Stimulated activated CD8-positive, alpha-beta memory T cell treated with anti-CD3 and anti-CD28 coated beads, Interleukin-12 subunit alpha, Interleukin-12 subunit beta, amount 100 ng/mL, for 1 hour (primary cell): Measurements from ENCODE around the gene VSTM2L.

Source experiments
- DNase-seq: peaks from one replicate; pipeline ENCODE4 v3.0.0-alpha.2; 2020; ENCODE audit warnings: low read depth

VSTM2L gene

GRCh38 chr20:37988306-37988954 is 85.5 kb downstream of the VSTM2L start:
- no peak for DNase-seq

DNA sequence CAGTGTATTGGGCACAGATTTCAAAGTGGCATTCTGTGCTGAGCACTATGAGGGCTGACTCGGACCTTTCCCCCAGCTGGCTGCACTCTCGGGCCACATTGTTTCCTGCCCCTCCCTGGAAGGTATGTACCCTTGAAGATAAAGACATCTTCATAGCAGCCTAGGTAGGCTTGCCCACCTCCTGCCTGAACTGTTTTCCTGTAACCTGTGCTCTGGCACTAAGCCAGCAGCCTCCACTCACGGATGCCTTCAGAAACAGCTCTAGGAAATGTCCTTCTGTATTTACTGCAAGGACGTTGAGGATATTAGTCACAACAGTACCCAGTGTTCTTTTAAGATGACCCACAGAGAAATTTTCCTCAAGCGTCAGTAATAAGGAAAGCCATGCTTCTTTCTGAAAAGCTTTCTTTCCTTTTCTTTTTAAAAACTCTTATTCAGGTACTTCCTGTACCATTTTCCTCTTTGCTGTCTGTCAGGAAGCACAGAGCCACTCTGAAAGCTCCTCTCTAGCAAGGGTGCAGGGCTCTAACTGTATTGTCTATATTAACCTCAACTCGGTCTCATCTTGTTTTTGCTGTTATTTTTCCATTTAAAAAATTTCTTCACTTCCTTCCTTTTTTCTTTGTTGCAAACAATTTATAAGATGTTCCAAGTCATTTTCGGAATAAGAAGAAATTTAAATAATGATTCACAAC is 86.8 kb downstream of the VSTM2L start:
- no peak for DNase-seq

- peak; percentile 37 for DNase-seq
These were observed 87.7 kb downstream of the VSTM2L start for GRCh38 chr20:37990571-37991151.

DNA sequence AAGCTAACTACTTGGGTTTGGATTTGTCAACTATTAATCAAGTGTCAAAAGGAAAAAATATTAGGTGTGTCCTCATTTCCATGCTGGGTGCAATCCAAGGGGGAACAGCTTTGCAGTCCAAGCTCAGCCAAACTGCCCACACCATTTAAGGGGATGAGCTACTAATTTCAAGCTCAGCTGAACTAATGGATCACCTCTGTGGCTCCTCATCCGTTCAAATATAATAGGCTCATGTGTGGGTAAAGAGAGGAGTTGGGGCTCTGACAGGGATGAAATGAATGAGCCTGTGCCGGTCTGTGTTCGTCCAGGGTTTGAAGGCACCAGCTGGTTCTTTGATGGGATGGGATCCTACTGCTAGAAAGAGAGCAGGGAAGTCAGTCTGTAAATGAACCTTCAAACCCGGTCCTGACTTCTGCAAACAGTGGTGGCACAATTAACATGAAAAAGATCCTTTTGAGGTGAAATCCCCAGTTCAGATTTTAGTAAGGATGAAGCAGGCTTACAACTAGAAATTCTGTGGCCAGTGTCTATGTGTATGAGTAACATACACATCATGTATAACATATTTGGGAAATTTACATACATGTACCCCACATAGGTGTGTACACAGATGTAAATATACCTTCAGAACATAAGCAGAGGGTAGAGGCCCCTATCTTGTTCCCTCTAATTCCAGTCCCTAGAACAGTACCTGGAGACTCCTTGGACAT is 88.4 kb downstream of the VSTM2L start:
- DNase-seq: no peak

- no peak for DNase-seq
These were observed 89.0 kb downstream of the VSTM2L start for GRCh38 chr20:37991908-37992307.

GRCh38 chr20:37992802-37993409 is 90.0 kb downstream of the VSTM2L start:
- DNase-seq: no peak

DNA sequence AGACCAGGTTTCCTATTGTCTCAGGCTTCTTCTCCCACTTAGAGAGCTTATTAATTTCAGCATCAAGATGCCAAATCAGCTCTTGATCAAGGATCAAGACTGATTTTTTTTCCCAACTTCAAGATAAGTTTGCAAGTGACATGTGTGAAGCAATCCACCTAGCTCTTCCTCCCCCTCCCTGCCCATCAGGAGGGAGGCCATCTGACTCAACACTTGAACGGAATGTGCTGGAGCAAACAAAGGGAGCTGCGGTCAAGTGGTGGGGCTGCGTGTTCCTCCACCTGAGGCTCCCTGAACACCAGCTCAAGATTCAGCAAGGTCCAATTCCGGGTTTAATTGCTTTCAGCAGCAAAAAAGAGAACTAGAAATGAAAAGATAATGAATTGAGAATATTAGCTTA is 91.6 kb downstream of the VSTM2L start:
- no peak for DNase-seq
